HepG2 (cell line): Measurements from ENCODE around the gene RSAD2. TPM values are rescaled to one million over a fixed set of nuclear protein-coding genes. Genes with fewer than 3 reads are reported as not detected.

Source experiments
- ATAC-seq: fragments of 200-7000 bp; cut with Tn5 transposase; 3 replicates; pipeline ENCODE4 v1.9.1; 2020; ENCODE audit warnings: mild to moderate bottlenecking, moderate library complexity
- BruUV-seq: library from RNA; stranded (reverse); fragments of 400-500 nt; replicated peaks from 2 replicates; lab custom pipeline; 2021; lab: Mats Ljungman, UMichigan
- CTCF ChIA-PET: fragments of 300-600 bp; formaldehyde crosslinking; extraction: SDS; loops from one replicate; lab custom pipeline; 2021; ENCODE audit warnings: low total read pairs, inconsistent platforms, low intra/inter-chr PET ratio; lab: Yijun Ruan, JAX
- POLR2A ChIA-PET: fragments of 350-600 bp; sonication (Branson Sonifier 250); formaldehyde crosslinking; loops from one replicate; lab custom pipeline; 2020; ENCODE audit warnings: antibody characterized with exemption, inconsistent platforms; lab: Yijun Ruan, JAX
- DNase-seq: peaks from one replicate; pipeline ENCODE4 v3.0.0-alpha.2; 2015; ENCODE audit warnings: low spot score
- FAIRE-seq: peaks from 3 replicates; lab custom pipeline; 2011; peaks lifted over from hg19 to GRCh38; lab: Jason Lieb, UNC
- H2AFZ ChIP-seq: one replicate; pipeline ENCODE4 v1.6.1; 2011; ENCODE audit warnings: low read length, inconsistent platforms
- H3K27ac ChIP-seq: fragments of 300-600 bp; 3 replicates; pipeline ENCODE4 v1.8.0; 2011; ENCODE audit warnings: mixed run types, mild to moderate bottlenecking, mixed read lengths, low read length, inconsistent platforms; ENCODE audit not compliant: insufficient read depth; ENCODE audit errors: extremely low read length
- H3K27me3 ChIP-seq, 2 experiments: fragments of 200-600 bp in 1 of 2; 2 replicates in 1 of 2; 3 replicates in 1 of 2; pipeline versions ENCODE4 v1.6.0 to v1.8.0; 2011; ENCODE audit warnings: low read length in 2 of 2, mild to moderate bottlenecking in 2 of 2, moderate library complexity in 2 of 2, inconsistent platforms in 1 of 2; ENCODE audit not compliant: insufficient read depth in 2 of 2, control insufficient read depth in 1 of 2
- H3K36me3 ChIP-seq, 2 experiments: fragments of 200-600 bp in 1 of 2; replicated peaks in 1 of 2; 2 replicates in 1 of 2; 3 replicates in 1 of 2; pipeline versions ENCODE4 v1.5.1 to v1.8.0; 2011; ENCODE audit warnings: low read length in 2 of 2, inconsistent platforms in 1 of 2; ENCODE audit not compliant: insufficient read depth in 2 of 2, control insufficient read depth in 1 of 2
- H3K4me1 ChIP-seq: 2 replicates; pipeline ENCODE4 v1.5.1; 2012; ENCODE audit warnings: low read length, inconsistent platforms; ENCODE audit not compliant: insufficient read depth
- H3K4me2 ChIP-seq: 2 replicates; pipeline ENCODE4 v1.6.0; 2011; ENCODE audit warnings: low read depth, low read length, inconsistent platforms
- H3K4me3 ChIP-seq, 3 experiments: fragments of 200-600 bp in 1 of 3; sonication (generic), shearing (Covaris generic) in 1 of 3; replicated peaks in 1 of 3; 2 replicates each; pipeline ENCODE4 v1.5.1; 2011 to 2016; ENCODE audit warnings: low read length in 3 of 3, inconsistent platforms in 2 of 3, low read depth in 2 of 3, mild to moderate bottlenecking in 2 of 3, control low read depth in 1 of 3, mixed read lengths in 1 of 3; ENCODE audit not compliant: insufficient read depth in 1 of 3
- H3K79me2 ChIP-seq: one replicate; pipeline ENCODE4 v1.6.1; 2011; ENCODE audit warnings: low read length, inconsistent platforms; ENCODE audit not compliant: insufficient read depth
- H3K9ac ChIP-seq: 2 replicates; pipeline ENCODE4 v1.6.0; 2011; ENCODE audit warnings: mild to moderate bottlenecking, low read depth, low read length, inconsistent platforms; ENCODE audit not compliant: insufficient read depth
- H3K9me3 ChIP-seq: 2 replicates; pipeline ENCODE4 v1.5.1; 2012; ENCODE audit warnings: mild to moderate bottlenecking, low read length
- H4K20me1 ChIP-seq: 2 replicates; pipeline ENCODE4 v1.6.0; 2011; ENCODE audit warnings: inconsistent platforms, mild to moderate bottlenecking, low read length, moderate library complexity; ENCODE audit not compliant: insufficient read depth
- BRD4 ChIP-seq: sonication (generic); formaldehyde crosslinking; IDR thresholded peaks from 2 replicates; pipeline ENCODE4 v1.4.0; 2020; ENCODE audit warnings: missing genetic modification reagents
- HHEX ChIP-seq: IDR thresholded peaks from 2 replicates; pipeline ENCODE4 v1.6.1; 2016; ENCODE audit warnings: control low read depth
- JUND ChIP-seq: sonication (generic); formaldehyde crosslinking; IDR thresholded peaks from 2 replicates; pipeline ENCODE4 v1.8.0; 2022; ENCODE audit warnings: mild to moderate bottlenecking, missing genetic modification reagents
- KMT2B ChIP-seq: IDR thresholded peaks from 2 replicates; pipeline ENCODE4 v1.6.1; 2016; ENCODE audit warnings: missing genetic modification reagents, missing compliant biosample characterization
- NR2F1 ChIP-seq, 2 experiments: fragments of 450-650 bp in 1 of 2; formaldehyde crosslinking in 1 of 2; IDR thresholded peaks; 2 replicates each; pipeline versions ENCODE4 v1.5.0 to v1.6.1; 2016 to 2020; ENCODE audit warnings: mild to moderate bottlenecking in 1 of 2, missing compliant biosample characterization in 1 of 2, missing genetic modification reagents in 1 of 2, moderate library complexity in 1 of 2
- PPARG ChIP-seq: conservative IDR thresholded peaks from 2 replicates; pipeline ENCODE4 v1.6.1; 2016; ENCODE audit warnings: missing biosample characterization, missing genetic modification reagents
- RNF219 ChIP-seq: sonication (generic); formaldehyde crosslinking; IDR thresholded peaks from 2 replicates; pipeline ENCODE4 v1.5.0; 2020; ENCODE audit warnings: mild to moderate bottlenecking, missing genetic modification reagents
- TEAD3 ChIP-seq: optimal IDR thresholded peaks from 2 replicates; pipeline ENCODE3; 2016; ENCODE audit warnings: borderline replicate concordance
- TERF1 ChIP-seq: sonication (generic); formaldehyde crosslinking; IDR thresholded peaks from 2 replicates; pipeline ENCODE4 v1.8.0; 2022; ENCODE audit warnings: mild to moderate bottlenecking, missing genetic modification reagents, moderate library complexity
- U2AF2 ChIP-seq: fragments of 200-400 bp; formaldehyde crosslinking; IDR thresholded peaks from 2 replicates; pipeline ENCODE4 v1.6.1; 2017; ENCODE audit warnings: low read depth, mild to moderate bottlenecking, low read length
- ZBTB44 ChIP-seq: sonication (generic); formaldehyde crosslinking; IDR thresholded peaks from 2 replicates; pipeline ENCODE4 v1.4.0; 2020; ENCODE audit warnings: missing genetic modification reagents
- ZFP41 ChIP-seq: sonication (generic); formaldehyde crosslinking; IDR thresholded peaks from 2 replicates; pipeline ENCODE4 v1.4.0; 2020; ENCODE audit warnings: mild to moderate bottlenecking, missing genetic modification reagents, borderline replicate concordance
- ZHX2 ChIP-seq, 2 experiments: sonication (generic) in 1 of 2; formaldehyde crosslinking in 1 of 2; IDR thresholded peaks; 2 replicates each; pipeline versions ENCODE4 v1.6.1 to v1.9.0; 2014 to 2022; ENCODE audit warnings: antibody characterized with exemption in 1 of 2, borderline replicate concordance in 1 of 2, inconsistent platforms in 1 of 2, low read depth in 1 of 2, missing genetic modification reagents in 1 of 2
- ZNF589 ChIP-seq: sonication (generic); formaldehyde crosslinking; conservative IDR thresholded peaks from 2 replicates; pipeline ENCODE4 v1.8.0; 2022; ENCODE audit warnings: mild to moderate bottlenecking, moderate library complexity, missing genetic modification reagents
- WGBS: methylation state at CpG from one replicate; pipeline ENCODE4 v1.1.6; 2017; ENCODE audit warnings: low lambda C conversion rate; 5-methylcytosine and 5-hydroxymethylcytosine counted together
- in situ Hi-C: cut with HindIII; loops from 2 replicates; pipeline ENCODE4 v1.10.0; 2017; ENCODE audit warnings: low pct_unique_long_range_greater_than_20kb; ENCODE audit not compliant: extremely low pct_ligation_motif_present
- intact Hi-C: fragments of 100-400 bp; cut with micrococcal nuclease; formaldehyde crosslinking; loops from one replicate; pipeline ENCODE4 v1.10.0; 2022; ENCODE audit not compliant: unreplicated experiment
- polyA plus RNA-seq, 8 experiments: library from polyadenylated mRNA; depleted of rRNA in 3 of 8; stranded (reverse) in 7 of 8; unstranded in 1 of 8; fragments of >200 nt; fragmentation: Illumina TruSeq in 4 of 8; extraction: Trizol in 4 of 8; gene quantifications; 2 replicates each; pipeline versions ENCODE4 v1.2.1 to v1.2.3, GENCODE V29; 2011 to 2016; ENCODE audit warnings: low read depth in 4 of 8, missing spikeins in 1 of 8, mixed read lengths in 1 of 8; ENCODE audit not compliant: insufficient read depth in 1 of 8
- total RNA-seq, 5 experiments: library from RNA; depleted of rRNA; stranded (reverse); fragments of >200 nt; fragmentation: Illumina TruSeq; extraction: Trizol; gene quantifications; 2 replicates each; pipeline ENCODE4 v1.2.3, GENCODE V29; 2016; ENCODE audit warnings: low read depth in 1 of 5

RSAD2 gene
- total and polyA plus RNA-seq, 2 of the 13 experiments (the other 11 are each of a cell fraction or from before 2014, with no cell fraction given): 0.11 TPM; not detected in 1

- peak; percentile 56 for FAIRE-seq
- Histone ChIP-seq H3K27me3 (no peaks in the 10 kb centered on the region), H3K4me3 (no peak overlapping the region), H3K27ac (no peak overlapping the region), H3K9me3 (no peaks in the 10 kb centered on the region), H3K4me2 (no peak overlapping the region), H3K36me3 (no peaks in the 10 kb centered on the region), H4K20me1 (no peaks in the 10 kb centered on the region; the same call in 1 of the 2 replicates), H3K9ac (no peak overlapping the region), H3K4me1 (peaks cover 27% of the 10 kb centered on the region), H2AFZ (no peak overlapping the region), H3K79me2 (peaks cover 8% of the 10 kb centered on the region)
- CTCF ChIA-PET: no interaction called here
- BruUV-seq: no TSS peak
- intact Hi-C loops (loop anchor here (2.0 kb wide), 1 partner anchor 19 kb away; no protein-coding TSS in a partner anchor), in situ Hi-C loops (no loop called here)
- POLR2A ChIA-PET: interaction anchor here (1.1 kb wide), 1 partner anchor 18 kb away, joined by 3 read pairs; no protein-coding TSS in a partner anchor
- no peak for TF ChIP-seq TERF1
- TF ChIP-seq U2AF2: no peak
- no peak for TF ChIP-seq NR2F1 (CRISPR knock-in tag; IDR thresholded peaks at IDR 0.05)
- no peak for TF ChIP-seq ZBTB44 (CRISPR knock-in tag)
- TF ChIP-seq ZHX2 (IDR thresholded peaks at IDR 0.05; ENCODE audit: low read depth): no peak
- no peak for TF ChIP-seq ZHX2 (CRISPR knock-in tag; IDR thresholded peaks at IDR 0.05; ENCODE audit: borderline replicate concordance)
- no peak for TF ChIP-seq RNF219
- TF ChIP-seq HHEX (CRISPR knock-in tag): no peak
- no peak for TF ChIP-seq JUND (CRISPR knock-in tag)
- no peak for TF ChIP-seq PPARG
- no peak for TF ChIP-seq ZFP41 (CRISPR knock-in tag)
- no peak for TF ChIP-seq ZNF589
- TF ChIP-seq TEAD3 (CRISPR knock-in tag): no peak
- TF ChIP-seq BRD4 (CRISPR knock-in tag): no peak
- TF ChIP-seq KMT2B (CRISPR knock-in tag): no peak
- WGBS: 93% methylated on average over 3 of the region's 3 CpGs
- ATAC-seq: no peak
- no peak for DNase-seq
Observed at GRCh38 chr2:6933911-6934310, 56.3 kb downstream of the RSAD2 start.
